ENCODE measurements around the gene JAZF1. TPM values are rescaled to one million over a fixed set of nuclear protein-coding genes. Genes with fewer than 3 reads are reported as not detected.
A peak's percentile ranks its signal among the peaks of the same experiment; 100 is the strongest.

JAZF1 gene
- total and polyA plus RNA-seq, 11 donors: 10.3 to 46.2 (median 26.8) TPM

DNA sequence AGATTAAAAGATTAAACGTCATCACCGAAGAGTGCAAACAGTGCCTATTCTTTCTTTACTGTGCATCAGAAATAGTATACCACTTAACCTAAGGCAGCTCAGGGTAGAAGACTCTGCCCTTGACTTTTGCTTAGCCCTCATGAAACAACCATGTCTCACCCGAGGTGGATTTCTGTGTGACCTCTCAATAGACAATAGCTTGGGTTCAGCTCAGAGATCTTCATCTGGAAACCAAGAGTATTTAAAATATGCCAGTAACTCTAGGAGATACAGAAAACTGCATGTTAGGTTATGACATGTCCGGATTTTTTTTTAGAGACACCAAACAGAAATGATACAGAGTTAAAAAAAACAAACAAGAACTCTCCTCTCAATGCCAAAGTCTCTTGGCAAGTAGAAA lies 75.8 kb downstream of the JAZF1 start:
- peaks cover 0 to 74% (median 25%) of the 10 kb centered on the region in 12 donors for H3K4me1 ChIP-seq
- 54 to 68% (median 59%) methylated on average over 4 of the region's 4 CpGs for WGBS, 4 donors
- H3K9me3 ChIP-seq: no peaks in the 10 kb centered on the region
- no peaks in the 10 kb centered on the region for H3K27me3 ChIP-seq
- no peak for ATAC-seq
- intact Hi-C loops (cut with DNase I): loop anchor here in 5 of 10 donors (5.0 to 10.0 kb wide), 2 partner anchors 70 to 72 kb away; no protein-coding TSS in a partner anchor
- H3K4me3 ChIP-seq: no peak overlapping the region
- peaks cover 0 to 5% (median 0%) of the 10 kb centered on the region in 9 donors for H3K36me3 ChIP-seq
- H3K27ac ChIP-seq: peak overlapping the region; percentile 64 to 92 (median 80)
- no peak for DNase-seq
- TF ChIP-seq, protein P1, sequence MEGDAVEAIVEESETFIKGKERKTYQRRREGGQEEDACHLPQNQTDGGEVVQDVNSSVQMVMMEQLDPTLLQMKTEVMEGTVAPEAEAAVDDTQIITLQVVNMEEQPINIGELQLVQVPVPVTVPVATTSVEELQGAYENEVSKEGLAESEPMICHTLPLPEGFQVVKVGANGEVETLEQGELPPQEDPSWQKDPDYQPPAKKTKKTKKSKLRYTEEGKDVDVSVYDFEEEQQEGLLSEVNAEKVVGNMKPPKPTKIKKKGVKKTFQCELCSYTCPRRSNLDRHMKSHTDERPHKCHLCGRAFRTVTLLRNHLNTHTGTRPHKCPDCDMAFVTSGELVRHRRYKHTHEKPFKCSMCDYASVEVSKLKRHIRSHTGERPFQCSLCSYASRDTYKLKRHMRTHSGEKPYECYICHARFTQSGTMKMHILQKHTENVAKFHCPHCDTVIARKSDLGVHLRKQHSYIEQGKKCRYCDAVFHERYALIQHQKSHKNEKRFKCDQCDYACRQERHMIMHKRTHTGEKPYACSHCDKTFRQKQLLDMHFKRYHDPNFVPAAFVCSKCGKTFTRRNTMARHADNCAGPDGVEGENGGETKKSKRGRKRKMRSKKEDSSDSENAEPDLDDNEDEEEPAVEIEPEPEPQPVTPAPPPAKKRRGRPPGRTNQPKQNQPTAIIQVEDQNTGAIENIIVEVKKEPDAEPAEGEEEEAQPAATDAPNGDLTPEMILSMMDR (IDR thresholded peaks at IDR 0.05): no peak
- TF ChIP-seq POLR2A (IDR thresholded peaks at IDR 0.05): no peak

DNA sequence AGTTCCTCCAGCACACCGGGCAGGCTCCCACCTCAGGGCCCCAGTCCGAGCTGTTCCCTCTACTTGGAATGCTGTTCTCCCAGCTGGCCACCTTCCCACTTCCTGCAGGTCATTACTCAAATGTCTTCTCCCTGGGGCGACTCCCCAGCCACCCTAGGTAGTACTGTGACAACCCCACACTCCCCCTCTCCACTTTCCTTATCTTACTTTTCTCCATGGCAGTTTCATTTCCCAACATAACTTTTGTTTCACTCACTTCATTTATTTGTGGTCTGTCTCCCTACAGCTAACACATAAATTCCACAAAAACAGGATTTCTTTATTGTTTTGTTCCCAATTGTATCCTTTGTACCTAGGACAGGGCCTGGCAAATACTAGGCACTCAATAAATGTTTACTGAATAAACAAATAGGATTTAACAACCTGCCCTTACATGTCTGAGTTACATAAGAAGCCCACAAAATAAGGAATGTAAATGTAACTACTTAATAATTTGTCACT lies 76.5 kb downstream of the JAZF1 start:
- ATAC-seq (peak in 3 of 4 donors; percentile 0 to 7 (median 2)), DNase-seq (peak in 1 of 5 donors; percentile 52)
- TF ChIP-seq, protein P1 (IDR thresholded peaks at IDR 0.05): no peak
- TF ChIP-seq POLR2A (IDR thresholded peaks at IDR 0.05): no peak
- WGBS, 4 donors: 37 to 52% (median 37%) methylated on average over 3 of the region's 3 CpGs
- H3K9me3 ChIP-seq: no peaks in the 10 kb centered on the region
- intact Hi-C loops (cut with DNase I): loop anchor here in 1 of 10 donors (10.0 kb wide), 1 partner anchor 71 kb away; no protein-coding TSS in a partner anchor
- H3K27ac ChIP-seq: peak overlapping the region; percentile 64 to 92 (median 80)
- no peaks in the 10 kb centered on the region for H3K27me3 ChIP-seq
- H3K36me3 ChIP-seq: peaks cover 0 to 5% (median 0%) of the 10 kb centered on the region in 9 donors
- peaks cover 0 to 73% (median 25%) of the 10 kb centered on the region in 12 donors for H3K4me1 ChIP-seq
- no peak overlapping the region for H3K4me3 ChIP-seq

DNA sequence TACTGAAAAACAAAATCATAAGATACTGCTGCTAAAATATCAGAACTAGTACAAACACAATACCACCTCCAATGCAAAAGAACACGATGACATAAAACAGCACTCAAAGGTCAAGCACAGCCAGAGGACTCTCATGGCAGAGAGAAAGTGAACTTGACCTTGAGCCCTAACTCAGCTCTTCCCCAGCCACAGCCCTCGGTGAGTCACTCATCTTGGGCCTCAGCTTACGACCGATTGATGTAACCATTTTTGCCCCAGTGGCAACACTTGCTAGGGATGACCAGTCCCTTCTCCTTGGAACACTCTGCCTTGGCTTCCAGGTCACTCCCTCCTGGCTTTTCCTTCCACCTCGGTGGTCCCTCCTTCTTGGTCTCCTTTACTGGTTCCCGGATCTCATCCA lies 77.8 kb downstream of the JAZF1 start:
- ATAC-seq: peak in 3 of 4 donors; percentile 23 to 79 (median 75)
- no peak overlapping the region for H3K4me3 ChIP-seq
- H3K27ac ChIP-seq: peak overlapping the region; percentile 33 to 92 (median 80)
- peaks cover 0 to 73% (median 22%) of the 10 kb centered on the region in 12 donors for H3K4me1 ChIP-seq
- intact Hi-C loops (cut with DNase I): loop anchor here in 1 of 10 donors (10.0 kb wide), 1 partner anchor 72 kb away; no protein-coding TSS in a partner anchor
- TF ChIP-seq POLR2A (IDR thresholded peaks at IDR 0.05): no peak
- TF ChIP-seq, protein P1 (IDR thresholded peaks at IDR 0.05): no peak
- 60 to 71% (median 64%) methylated on average over 6 of the region's 6 CpGs for WGBS, 4 donors
- peaks cover 0 to 5% (median 0%) of the 10 kb centered on the region in 9 donors for H3K36me3 ChIP-seq
- no peaks in the 10 kb centered on the region for H3K9me3 ChIP-seq
- DNase-seq: peak in 3 of 5 donors; percentile 33 to 75 (median 54)
- no peaks in the 10 kb centered on the region for H3K27me3 ChIP-seq

DNA sequence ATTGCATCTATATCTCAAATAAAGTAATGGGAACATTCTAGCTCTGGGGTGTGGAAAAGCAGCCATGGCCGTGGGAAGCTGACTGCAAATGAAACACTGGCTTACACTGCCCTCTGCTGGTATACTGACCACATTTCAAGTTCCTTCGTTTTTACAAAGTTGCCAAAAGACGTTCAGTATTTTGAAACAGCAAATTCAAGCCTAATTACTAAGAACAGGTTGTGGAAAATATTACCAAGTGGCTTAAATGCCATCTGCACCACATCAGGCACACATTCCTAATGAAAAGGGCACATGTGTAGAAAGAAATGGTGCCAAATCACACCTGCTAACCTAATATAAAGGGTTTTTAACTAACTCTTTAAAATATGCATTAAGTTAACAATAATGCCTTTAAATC lies 83.9 kb downstream of the JAZF1 start:
- H3K4me1 ChIP-seq: peaks cover 0 to 35% (median 12%) of the 10 kb centered on the region in 12 donors
- H3K27ac ChIP-seq: peak overlapping the region in 4 of 12 donors; percentile 0 to 67 (median 18)
- WGBS, 4 donors: 0 to 4% (median 1%) methylated on average over 3 of the region's 3 CpGs

More for the DNA sequence above, 83.9 kb downstream of the JAZF1 start:
- ATAC-seq (peak; percentile 48 to 71 (median 66)), DNase-seq (peak in 3 of 5 donors; percentile 48 to 57 (median 56))
- Histone ChIP-seq H3K36me3 (peaks cover 0 to 5% (median 0%) of the 10 kb centered on the region in 9 donors), H3K9me3 (no peaks in the 10 kb centered on the region), H3K4me3 (no peak overlapping the region), H3K27me3 (no peaks in the 10 kb centered on the region)
- no peak for TF ChIP-seq POLR2A (IDR thresholded peaks at IDR 0.05)
- TF ChIP-seq, protein P1 (IDR thresholded peaks at IDR 0.05): peak; percentile 74 to 91 (median 82)
- intact Hi-C loops (cut with DNase I): loop anchor here in 8 of 10 donors (5.0 to 10.0 kb wide), 6 partner anchors 34 to 902 kb away; partner anchors contain the start of gene JAZF1 (in 2 of the 8)
